ENCODE data around the gene SDF2L1. TPM values are rescaled to one million over a fixed set of nuclear protein-coding genes. Genes with fewer than 3 reads are reported as not detected.

Gene SDF2L1
- total and polyA plus RNA-seq, 9 of the 15 experiments (the other 6 are each of a cell fraction or from before 2014, with no cell fraction given), result 15.1 to 989 (median 124) TPM

- no peak for TF ChIP-seq IRF1 (CRISPR knock-in tag; IDR thresholded peaks at IDR 0.05; ENCODE audit: borderline replicate concordance)
- TF ChIP-seq ZNF282 (CRISPR knock-in tag; IDR thresholded peaks at IDR 0.05), result no peak
- no peak for TF ChIP-seq KLF16 (IDR thresholded peaks at IDR 0.05)
- TF ChIP-seq ARID1B (IDR thresholded peaks at IDR 0.05), result no peak
- peak in 1 of 2 experiments; percentile 4; a peak in 1 of 4 replicates for TF ChIP-seq RCOR1 (IDR thresholded peaks at IDR 0.05; ENCODE audit: borderline replicate concordance in 1 of 2, low read depth in 2 of 2, low read length in 2 of 2)
- no peak for TF ChIP-seq CTBP1 (IDR thresholded peaks at IDR 0.05; ENCODE audit: borderline replicate concordance)
- no peak for TF ChIP-seq IRF9 (tag; IDR thresholded peaks at IDR 0.05)
- no peak for TF ChIP-seq CCAR2 (IDR thresholded peaks at IDR 0.05; ENCODE audit: low read depth, low read length)
- no peak for TF ChIP-seq NBN (IDR thresholded peaks at IDR 0.05; ENCODE audit: low read depth)
- peak; percentile 39; the same call in 1 of the 2 replicates for TF ChIP-seq E2F1 (CRISPR knock-in tag; IDR thresholded peaks at IDR 0.05)
- TF ChIP-seq ZNF212 (CRISPR knock-in tag; IDR thresholded peaks at IDR 0.05), result no peak
- TF ChIP-seq ATF4 (CRISPR knock-in tag; IDR thresholded peaks at IDR 0.05), result no peak
- TF ChIP-seq CC2D1A (IDR thresholded peaks at IDR 0.05), result no peak
- no peak for TF ChIP-seq SIN3A (IDR thresholded peaks at IDR 0.05; ENCODE audit: borderline replicate concordance in 2 of 2, control insufficient read depth in 1 of 2, low read depth in 2 of 2, low read length in 2 of 2)
- TF ChIP-seq ZNF384 (IDR thresholded peaks at IDR 0.05; ENCODE audit: low read depth, low read length), result 0 out of 2 replicates have a peak, but pooled peaks have one; percentile 21
- TF ChIP-seq GMEB1 (CRISPR knock-in tag; IDR thresholded peaks at IDR 0.05), result no peak
- peak; percentile 47 for TF ChIP-seq CHD2 (IDR thresholded peaks at IDR 0.05; ENCODE audit: low read depth, low read length)
Observed at GRCh38 chr22:21626735-21627469, 15.2 kb upstream of the SDF2L1 start (continued).
